Muscle of back (tissue), 11 donors: ENCODE results near the gene LRP1. TPM values are rescaled to one million over a fixed set of nuclear protein-coding genes. Genes with fewer than 3 reads are reported as not detected.

ENCODE experiments used
- DNase-seq, 3 donors: peaks; one replicate each; pipeline versions ENCODE4 v3.0.0 to v3.0.0-alpha.2; 2013
- polyA plus RNA-seq, 10 donors: library from polyadenylated mRNA; unstranded; fragments of 120-200 nt; gene quantifications; one replicate each; pipeline ENCODE4 v1.2.1, GENCODE V29; 2013; ENCODE audit not compliant: insufficient read length in 10 of 10

Gene LRP1
- polyA plus RNA-seq, 10 donors: 95.2 to 226 (median 134) TPM

DNA sequence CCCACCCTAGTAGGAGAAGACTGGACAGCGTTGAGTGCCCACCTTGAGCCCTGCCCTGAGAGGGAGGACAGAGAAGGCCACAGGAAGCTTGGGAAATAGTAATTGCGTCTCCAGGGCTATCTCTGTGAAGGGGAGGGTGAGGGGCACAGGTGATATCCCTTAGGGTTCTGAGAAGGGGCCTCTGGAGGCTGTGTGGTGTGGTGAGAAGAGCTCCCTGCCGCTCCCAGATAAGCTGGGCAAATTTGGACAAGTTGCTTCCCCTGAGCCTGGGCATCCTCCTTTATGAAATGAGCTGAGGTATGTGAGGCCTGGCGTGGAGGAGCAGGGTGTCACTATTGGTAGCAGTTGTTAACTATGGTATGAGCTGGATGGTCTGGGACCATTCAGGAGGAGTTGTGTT is 42.6 kb downstream of the LRP1 start:
- DNase-seq: no peak

DNA sequence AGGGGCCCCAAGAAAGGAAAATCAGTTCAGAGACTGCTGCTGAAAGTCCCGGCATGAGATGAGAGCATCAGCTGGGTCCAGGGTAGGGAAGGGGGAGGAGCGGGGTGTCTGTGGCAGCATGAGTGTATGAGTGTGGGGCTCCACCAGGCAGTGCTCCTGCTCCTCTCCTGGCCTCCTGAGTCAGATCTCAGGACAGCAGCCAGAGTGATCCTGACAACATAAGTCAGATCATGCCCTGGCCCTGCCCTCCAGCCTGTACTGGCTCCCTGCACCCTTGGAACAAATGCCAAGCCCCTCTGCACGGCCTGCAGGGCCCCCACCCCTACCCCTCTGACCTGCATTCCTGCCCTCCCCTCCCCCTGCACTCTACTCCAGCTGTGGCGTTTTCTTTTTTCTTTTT is 43.4 kb downstream of the LRP1 start:
- DNase-seq: peak in 1 of 3 donors; percentile 66

DNA sequence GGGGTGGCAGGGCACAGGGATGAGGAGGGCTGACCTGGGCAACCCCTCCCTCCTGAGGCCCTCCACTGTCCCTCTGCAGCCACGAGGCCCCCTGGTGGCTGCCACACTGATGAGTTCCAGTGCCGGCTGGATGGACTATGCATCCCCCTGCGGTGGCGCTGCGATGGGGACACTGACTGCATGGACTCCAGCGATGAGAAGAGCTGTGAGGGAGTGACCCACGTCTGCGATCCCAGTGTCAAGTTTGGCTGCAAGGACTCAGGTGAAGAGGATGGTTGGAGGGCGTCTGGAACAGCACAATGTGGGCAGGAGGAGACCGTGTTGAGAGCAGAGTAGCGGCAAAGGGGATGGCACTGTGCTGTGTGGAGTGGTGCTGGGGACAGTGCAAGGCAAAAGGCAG is 44.8 kb downstream of the LRP1 start:
- DNase-seq: no peak

DNA sequence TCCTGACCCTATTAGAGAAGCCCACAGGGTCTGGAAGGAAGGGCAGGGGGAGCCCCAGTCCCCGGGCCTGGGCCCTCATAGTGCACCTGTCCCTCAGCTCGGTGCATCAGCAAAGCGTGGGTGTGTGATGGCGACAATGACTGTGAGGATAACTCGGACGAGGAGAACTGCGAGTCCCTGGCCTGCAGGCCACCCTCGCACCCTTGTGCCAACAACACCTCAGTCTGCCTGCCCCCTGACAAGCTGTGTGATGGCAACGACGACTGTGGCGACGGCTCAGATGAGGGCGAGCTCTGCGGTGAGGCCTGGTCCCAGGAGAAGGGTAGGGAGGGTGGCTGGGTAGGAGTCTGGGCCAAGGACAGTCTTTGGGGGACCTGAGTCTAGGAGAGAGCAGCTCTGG is 45.4 kb downstream of the LRP1 start:
- DNase-seq: no peak

DNA sequence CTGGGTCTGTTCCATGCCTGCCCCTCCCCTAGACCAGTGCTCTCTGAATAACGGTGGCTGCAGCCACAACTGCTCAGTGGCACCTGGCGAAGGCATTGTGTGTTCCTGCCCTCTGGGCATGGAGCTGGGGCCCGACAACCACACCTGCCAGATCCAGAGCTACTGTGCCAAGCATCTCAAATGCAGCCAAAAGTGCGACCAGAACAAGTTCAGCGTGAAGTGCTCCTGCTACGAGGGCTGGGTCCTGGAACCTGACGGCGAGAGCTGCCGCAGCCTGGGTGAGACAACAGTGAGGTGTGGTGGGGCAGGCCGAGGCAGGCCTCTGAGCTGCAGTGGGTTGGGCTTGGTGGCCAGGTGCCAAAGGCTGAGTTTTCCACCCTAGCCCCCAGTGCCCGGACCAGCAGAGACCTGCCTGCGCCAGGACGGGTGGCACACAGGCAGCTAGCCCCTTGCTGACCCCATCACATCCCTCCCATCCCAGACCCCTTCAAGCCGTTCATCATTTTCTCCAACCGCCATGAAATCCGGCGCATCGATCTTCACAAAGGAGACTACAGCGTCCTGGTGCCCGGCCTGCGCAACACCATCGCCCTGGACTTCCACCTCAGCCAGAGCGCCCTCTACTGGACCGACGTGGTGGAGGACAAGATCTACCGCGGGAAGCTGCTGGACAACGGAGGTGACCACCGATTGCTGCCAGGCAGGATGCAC is 47.3 kb downstream of the LRP1 start:
- peak; percentile 41 to 83 (median 76) for DNase-seq

DNA sequence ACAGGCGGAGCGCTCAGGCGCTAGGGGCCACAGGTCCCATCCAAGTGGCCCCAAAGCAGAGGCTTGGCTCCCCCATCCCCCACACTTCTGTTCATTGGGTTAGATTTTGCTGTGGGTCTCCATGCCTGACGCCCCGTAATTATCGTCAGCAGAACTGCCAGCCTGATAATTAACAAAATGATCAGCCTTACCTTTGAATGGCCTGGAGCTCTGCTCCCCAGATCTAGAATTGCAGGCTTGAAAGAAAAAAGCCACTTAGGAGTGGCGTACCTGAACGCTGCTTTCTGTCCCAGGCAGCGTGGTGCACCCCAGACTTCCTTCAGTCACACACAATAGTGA is 47.8 kb downstream of the LRP1 start:
- no peak for DNase-seq

DNA sequence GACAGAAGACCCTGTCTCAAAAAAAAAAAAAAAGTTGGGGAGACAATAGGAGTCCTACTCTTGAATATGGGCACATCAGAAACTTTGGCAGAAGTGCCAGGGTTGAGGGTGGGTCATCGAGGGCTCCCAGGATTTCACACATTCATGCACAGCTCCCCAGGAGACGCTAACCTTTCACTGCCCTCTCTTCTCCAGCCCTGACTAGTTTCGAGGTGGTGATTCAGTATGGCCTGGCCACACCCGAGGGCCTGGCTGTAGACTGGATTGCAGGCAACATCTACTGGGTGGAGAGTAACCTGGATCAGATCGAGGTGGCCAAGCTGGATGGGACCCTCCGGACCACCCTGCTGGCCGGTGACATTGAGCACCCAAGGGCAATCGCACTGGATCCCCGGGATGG is 48.6 kb downstream of the LRP1 start:
- no peak for DNase-seq

DNA sequence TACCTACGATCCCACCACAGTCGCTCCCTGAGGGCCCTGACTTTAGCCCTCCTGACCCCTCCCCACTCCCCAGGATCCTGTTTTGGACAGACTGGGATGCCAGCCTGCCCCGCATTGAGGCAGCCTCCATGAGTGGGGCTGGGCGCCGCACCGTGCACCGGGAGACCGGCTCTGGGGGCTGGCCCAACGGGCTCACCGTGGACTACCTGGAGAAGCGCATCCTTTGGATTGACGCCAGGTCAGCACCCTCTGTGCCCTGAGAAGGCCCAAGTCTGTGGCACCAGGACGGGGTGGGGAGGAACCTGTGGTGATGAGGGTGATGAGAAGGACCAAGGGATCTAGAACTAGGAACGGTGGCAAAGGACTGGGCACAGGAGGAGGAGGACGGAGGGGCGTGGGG is 49.1 kb downstream of the LRP1 start:
- DNase-seq: no peak

DNA sequence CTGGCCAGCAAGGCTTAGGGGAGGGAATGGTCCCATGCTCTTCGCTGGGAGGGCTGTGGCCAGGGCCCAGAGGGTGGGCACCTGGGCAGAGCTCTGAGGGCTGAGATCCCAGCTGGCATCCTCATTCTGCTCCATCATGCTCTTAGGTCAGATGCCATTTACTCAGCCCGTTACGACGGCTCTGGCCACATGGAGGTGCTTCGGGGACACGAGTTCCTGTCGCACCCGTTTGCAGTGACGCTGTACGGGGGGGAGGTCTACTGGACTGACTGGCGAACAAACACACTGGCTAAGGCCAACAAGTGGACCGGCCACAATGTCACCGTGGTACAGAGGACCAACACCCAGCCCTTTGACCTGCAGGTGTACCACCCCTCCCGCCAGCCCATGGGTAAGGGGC is 49.9 kb downstream of the LRP1 start:
- no peak for DNase-seq

DNA sequence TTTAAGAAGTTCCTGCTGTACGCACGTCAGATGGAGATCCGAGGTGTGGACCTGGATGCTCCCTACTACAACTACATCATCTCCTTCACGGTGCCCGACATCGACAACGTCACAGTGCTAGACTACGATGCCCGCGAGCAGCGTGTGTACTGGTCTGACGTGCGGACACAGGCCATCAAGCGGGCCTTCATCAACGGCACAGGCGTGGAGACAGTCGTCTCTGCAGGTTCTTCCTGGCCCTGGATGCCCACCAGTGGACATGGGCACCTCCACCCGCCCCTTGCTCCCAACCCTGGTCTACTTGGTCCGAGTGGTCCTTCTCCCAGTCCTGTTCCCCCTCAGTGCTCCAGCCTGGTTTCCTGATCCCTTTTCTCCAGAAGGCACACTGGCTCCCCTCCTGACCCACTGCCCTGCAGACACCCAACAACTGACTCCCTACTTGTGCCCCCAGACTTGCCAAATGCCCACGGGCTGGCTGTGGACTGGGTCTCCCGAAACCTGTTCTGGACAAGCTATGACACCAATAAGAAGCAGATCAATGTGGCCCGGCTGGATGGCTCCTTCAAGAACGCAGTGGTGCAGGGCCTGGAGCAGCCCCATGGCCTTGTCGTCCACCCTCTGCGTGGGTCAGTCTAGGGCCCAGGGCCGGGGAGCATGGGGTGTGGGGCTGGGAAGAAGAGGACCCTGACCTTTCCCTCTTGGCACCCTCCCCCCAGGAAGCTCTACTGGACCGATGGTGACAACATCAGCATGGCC is 51.2 kb downstream of the LRP1 start:
- no peak for DNase-seq

DNA sequence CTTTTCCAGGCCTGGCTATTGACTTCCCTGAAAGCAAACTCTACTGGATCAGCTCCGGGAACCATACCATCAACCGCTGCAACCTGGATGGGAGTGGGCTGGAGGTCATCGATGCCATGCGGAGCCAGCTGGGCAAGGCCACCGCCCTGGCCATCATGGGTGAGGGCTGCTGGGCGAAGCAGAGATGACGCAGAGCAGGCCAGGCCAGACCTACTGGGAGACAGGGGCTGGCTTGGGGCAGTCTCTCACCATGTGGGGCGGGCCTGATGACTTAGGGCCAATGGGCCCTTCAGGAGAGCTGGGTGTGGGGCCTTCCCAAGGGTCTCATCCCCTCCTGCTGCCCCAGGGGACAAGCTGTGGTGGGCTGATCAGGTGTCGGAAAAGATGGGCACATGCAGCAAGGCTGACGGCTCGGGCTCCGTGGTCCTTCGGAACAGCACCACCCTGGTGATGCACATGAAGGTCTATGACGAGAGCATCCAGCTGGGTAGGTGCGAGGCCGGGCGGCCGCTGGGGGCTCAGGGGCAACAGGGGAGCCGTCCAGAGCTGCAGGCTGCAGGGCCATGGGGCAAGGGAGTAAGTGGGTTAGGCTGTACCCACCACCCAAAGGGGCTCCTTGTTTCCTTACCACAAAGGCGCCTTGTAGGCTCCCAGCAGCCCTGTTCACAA is 52.2 kb downstream of the LRP1 start:
- DNase-seq: no peak

DNA sequence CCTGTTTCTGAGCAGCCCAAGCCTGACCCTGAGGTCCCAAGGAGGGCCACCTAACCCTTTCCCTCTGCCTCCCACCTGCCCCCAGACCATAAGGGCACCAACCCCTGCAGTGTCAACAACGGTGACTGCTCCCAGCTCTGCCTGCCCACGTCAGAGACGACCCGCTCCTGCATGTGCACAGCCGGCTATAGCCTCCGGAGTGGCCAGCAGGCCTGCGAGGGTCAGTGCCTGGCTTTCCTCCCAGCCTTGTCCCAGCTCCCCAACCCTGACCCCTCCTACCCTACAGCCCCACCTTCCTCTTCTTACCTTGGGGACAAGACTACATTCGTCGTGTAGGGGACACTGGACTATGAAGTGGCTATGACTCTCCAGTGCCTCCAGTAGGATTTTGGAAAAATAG is 52.8 kb downstream of the LRP1 start:
- DNase-seq: no peak

DNA sequence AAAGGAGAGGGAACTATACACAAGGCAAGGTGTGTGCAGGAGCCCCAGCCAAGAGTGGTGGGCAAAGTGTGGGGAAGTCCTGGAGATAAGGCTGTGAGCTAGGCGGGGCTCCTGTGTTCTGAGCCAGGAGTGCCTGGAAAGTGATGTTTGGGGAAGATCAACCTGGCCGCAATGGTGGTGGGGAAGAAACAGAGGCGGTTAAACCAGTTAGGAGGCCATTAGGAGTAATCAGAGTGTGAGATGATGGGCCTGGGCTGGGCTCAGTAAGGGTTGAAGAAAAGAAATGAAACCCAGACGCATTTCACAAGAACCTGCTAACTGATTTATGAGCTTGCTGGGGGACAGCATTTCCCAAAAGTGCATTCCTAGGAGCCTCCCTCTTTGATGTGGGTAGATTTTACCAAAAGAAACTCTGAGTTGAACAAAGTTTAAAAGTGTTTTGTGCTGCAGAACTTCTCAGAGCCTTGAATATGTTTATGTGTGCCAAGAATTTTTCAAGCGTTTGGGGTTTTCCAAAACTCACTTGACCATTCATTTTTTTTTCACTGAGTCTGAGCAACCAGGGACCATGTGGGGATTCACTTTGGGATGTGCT is 53.4 kb downstream of the LRP1 start:
- no peak for DNase-seq

DNA sequence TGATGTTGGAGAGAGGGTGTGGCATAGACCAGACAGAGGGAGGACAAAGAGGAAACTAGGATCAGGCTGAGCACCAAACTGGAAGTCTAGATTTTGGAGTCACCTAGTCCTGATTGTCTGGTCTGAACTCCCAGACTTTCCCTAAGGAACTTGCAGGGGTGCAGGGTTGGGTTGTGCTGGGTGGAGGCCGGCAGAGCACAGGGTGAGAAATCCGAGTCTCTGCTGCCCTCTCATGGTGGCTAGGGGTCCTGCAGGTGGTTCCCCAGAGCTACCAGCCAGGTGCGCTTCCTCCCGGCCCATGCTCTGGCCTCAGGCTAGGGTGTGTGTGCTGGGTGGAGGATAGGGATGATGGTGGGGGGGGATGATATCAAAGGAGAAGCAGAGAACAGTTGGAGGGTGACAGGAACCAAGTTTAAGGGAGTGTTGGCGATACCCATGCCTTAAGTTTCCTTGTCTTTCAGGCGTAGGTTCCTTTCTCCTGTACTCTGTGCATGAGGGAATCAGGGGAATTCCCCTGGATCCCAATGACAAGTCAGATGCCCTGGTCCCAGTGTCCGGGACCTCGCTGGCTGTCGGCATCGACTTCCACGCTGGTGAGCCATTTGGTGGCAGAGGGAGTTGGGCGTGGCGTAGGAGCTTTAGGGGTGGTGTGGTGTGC is 54.8 kb downstream of the LRP1 start:
- DNase-seq: peak; percentile 56 to 84 (median 68)

DNA sequence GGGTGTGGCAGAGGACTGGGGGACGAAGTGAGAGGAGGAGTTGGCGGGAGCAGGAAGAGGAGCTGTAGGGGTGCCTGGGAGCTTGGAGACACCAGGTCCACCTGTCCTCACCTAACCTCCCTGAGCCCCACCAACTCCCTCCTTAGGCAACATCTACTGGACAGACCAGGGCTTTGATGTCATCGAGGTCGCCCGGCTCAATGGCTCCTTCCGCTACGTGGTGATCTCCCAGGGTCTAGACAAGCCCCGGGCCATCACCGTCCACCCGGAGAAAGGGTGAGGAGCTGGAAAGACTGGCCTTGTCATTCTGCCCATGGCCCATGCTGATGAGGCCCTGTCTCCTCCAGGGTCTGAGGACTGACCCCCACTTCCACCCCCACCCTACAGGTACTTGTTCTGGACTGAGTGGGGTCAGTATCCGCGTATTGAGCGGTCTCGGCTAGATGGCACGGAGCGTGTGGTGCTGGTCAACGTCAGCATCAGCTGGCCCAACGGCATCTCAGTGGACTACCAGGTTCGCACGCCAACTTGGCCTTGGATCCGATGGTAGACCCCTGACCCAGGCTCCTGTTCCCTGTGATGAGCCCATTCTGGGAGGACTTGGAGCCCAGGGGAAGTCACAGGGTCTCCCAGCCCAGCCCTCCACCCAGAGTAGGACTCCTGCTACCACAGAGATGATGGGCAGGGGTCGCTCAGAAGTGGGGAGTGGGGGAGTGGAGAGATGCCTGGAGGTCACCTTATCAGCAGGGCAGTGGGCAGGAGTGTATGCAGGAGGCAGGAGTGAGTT is 55.8 kb downstream of the LRP1 start:
- DNase-seq: no peak

DNA sequence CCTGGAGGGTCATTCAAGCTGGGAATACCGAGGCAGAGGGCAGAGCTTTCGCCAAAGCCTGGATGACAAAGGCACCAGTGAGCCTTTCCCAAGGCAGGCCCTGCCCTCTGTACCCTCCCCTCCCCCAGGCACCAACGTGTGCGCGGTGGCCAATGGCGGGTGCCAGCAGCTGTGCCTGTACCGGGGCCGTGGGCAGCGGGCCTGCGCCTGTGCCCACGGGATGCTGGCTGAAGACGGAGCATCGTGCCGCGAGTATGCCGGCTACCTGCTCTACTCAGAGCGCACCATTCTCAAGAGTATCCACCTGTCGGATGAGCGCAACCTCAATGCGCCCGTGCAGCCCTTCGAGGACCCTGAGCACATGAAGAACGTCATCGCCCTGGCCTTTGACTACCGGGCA is 57.1 kb downstream of the LRP1 start:
- no peak for DNase-seq

DNA sequence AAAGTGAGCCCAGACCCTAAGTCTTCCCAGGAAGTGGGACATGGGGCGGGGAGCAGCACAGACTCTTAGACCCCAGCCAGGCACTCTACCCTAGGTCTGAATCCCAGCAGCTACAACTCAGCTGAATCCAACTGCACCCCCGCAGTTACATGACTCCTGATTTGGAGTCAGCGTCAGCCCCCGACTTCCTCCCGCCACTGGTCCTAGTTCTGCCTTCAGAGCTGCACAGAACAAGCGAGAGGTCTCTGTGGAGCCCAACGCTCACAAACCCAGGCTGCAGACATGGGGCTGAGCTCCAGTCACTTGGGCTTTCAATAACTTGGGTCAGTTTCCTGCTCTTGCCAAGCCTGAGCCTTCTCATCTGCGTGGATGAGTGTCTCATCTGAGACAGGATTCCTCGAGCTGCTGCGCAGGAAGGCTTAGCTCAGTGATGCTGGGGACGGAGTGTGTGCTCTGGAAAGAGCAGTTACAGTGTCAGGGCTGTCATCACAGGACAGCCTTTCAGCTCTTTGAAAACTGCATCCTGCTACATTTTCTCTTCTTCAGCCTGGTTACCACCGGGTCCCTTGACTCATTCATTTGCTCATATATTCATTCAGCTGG is 57.7 kb downstream of the LRP1 start:
- DNase-seq: no peak

DNA sequence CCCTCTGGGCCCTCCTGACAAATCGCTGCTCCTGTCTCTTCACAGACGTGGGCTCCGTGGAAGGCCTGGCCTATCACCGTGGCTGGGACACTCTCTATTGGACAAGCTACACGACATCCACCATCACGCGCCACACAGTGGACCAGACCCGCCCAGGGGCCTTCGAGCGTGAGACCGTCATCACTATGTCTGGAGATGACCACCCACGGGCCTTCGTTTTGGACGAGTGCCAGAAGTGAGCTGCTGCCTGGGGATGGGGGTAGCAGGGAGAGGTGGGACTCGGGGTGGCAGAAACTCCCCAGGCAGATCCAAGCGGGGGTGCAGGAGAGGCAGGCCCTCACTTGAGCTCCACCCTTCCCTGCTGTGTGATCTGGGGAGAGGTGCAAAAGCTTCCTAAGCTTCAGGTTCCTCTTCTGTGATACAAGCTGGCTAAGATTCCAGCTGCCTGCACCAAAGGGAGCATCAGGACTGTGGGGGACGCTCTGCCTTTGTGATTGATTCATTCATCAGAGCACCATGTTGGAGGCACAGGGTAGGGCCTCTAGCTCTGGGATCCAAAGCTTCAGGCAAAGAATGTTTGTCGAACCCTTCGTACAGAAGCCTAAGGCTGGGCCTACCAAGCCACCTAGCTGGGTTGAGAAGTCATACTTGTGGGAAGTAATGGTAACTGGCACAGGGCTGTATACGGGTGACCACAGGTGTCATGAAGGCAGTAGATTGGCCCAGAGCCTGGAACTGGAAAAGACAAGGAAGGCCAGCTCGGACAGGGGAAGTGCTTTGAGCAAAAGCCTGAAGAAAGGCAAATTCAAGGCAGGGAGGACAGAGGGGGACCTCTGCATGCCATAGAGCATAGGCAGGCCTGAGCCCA is 59.2 kb downstream of the LRP1 start:
- DNase-seq: no peak

DNA sequence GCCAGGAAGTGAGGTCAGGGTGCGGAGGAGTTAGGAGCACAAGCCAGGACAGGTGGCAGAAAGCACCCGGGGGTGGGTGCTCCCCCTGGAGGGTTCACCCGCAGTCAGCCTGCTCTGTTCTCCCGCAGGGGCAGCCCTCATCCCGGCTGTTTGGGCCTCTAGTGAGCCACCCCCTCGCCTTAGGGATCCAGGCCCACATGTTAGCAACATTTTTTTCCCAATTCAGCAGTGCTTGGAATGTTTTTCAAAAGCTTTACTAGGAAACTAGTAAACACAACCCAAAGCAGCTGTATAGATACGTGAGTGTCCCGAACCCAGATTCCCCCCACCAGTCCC is 59.8 kb downstream of the LRP1 start:
- DNase-seq: no peak

DNA sequence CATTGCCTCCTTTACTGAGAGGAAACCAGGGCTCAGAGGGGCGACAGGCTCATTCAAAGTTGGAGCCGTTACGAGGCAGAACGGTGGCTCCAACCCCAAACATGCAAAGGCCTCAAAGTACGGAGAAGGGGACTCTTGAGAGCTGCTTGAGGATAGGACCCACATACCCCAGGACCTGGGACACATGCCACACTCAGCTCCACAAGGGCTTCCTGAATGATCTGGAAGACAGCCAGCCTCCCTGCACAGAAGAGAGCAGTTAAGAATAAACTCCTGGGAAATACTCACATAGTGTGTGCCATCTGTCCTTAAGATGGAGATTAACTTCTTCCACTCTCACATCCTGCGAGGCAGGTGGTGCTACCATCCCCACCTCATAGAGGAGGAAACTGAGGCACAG is 61.8 kb downstream of the LRP1 start:
- DNase-seq: peak in 1 of 3 donors; percentile 42
